Uterus (tissue), 4 donors: ENCODE data around the gene NCAM1. TPM values are rescaled to one million over a fixed set of nuclear protein-coding genes. Genes with fewer than 3 reads are reported as not detected.
A peak's percentile ranks its signal among the peaks of the same experiment; 100 is the strongest.

Source experiments
- DNase-seq, 2 donors: peaks; one replicate each; pipeline ENCODE4 v3.0.0-alpha.2; 2019 to 2020
- H3K27ac ChIP-seq, 2 donors: fragments of 200-600 bp; sonication (generic); 1 replicate in 1 of 2; 2 replicates in 1 of 2; pipeline ENCODE4 v1.5.1; 2016 to 2018
- H3K27me3 ChIP-seq, 2 donors: fragments of 200-600 bp; sonication (generic); one replicate each; pipeline ENCODE4 v1.5.1; 2018 to 2019; ENCODE audit warnings: control low read depth in 1 of 2
- H3K36me3 ChIP-seq, 2 donors: fragments of 200-600 bp; sonication (generic); one replicate each; pipeline ENCODE4 v1.5.1; 2019; ENCODE audit warnings: control low read depth in 1 of 2
- H3K4me1 ChIP-seq, 2 donors: fragments of 200-600 bp; sonication (generic); one replicate each; pipeline ENCODE4 v1.5.1; 2018 to 2019; ENCODE audit warnings: control low read depth in 1 of 2
- H3K4me3 ChIP-seq, 2 donors: fragments of 200-600 bp; sonication (generic); 1 replicate in 1 of 2; 2 replicates in 1 of 2; pipeline ENCODE4 v1.5.1; 2018 to 2019; ENCODE audit warnings: mild to moderate bottlenecking in 1 of 2
- H3K9me3 ChIP-seq, 2 donors: fragments of 200-600 bp; sonication (generic); one replicate each; pipeline ENCODE4 v1.5.1; 2019; ENCODE audit warnings: control low read depth in 1 of 2
- CTCF ChIP-seq, 4 experiments: fragments of 200-600 bp in 2 of 4; fragments of 450-650 bp in 2 of 4; sonication (generic) in 2 of 4; IDR thresholded peaks; one replicate each; pipeline ENCODE4 v1.5.1; 2016 to 2019; ENCODE audit warnings: antibody characterized with exemption in 4 of 4, mild to moderate bottlenecking in 2 of 4, moderate library complexity in 1 of 4
- POLR2A ChIP-seq, 2 donors: fragments of 450-650 bp; IDR thresholded peaks; one replicate each; pipeline ENCODE4 v1.6.1; 2016; ENCODE audit warnings: antibody characterized with exemption in 2 of 2, mild to moderate bottlenecking in 1 of 2, moderate library complexity in 1 of 2
- intact Hi-C: fragments of 100-400 bp; cut with DNase I; formaldehyde crosslinking; loops from one replicate; pipeline ENCODE4 v1.15.1; 2023; ENCODE audit warnings: low total_unique reads
- total RNA-seq, 4 donors: library from RNA; depleted of rRNA in 3 of 4; stranded (reverse); fragments of >200 nt in 3 of 4; gene quantifications; one replicate each; pipeline versions ENCODE4 v1.1.0 to v1.2.4, GENCODE V29; 2014 to 2023
- donor health status: DM: yes; HTN: yes; CAD: no.

Gene NCAM1
- total RNA-seq, 4 donors from 2014 or later = 54.4 to 210 (median 171) TPM

- no peaks in the 10 kb centered on the region for H3K27me3 ChIP-seq
- DNase-seq = no peak
- no peak overlapping the region for H3K4me3 ChIP-seq
- no peak for TF ChIP-seq POLR2A (IDR thresholded peaks at IDR 0.05)
- no peak for TF ChIP-seq CTCF (IDR thresholded peaks at IDR 0.05)
- no peaks in the 10 kb centered on the region for H3K4me1 ChIP-seq
- intact Hi-C loops = no loop called here
- no peaks in the 10 kb centered on the region for H3K36me3 ChIP-seq
- no peaks in the 10 kb centered on the region for H3K9me3 ChIP-seq
- no peak overlapping the region for H3K27ac ChIP-seq
Observed at GRCh38 chr11:112968941-112969713, 7.9 kb downstream of the NCAM1 start.

- no peak overlapping the region for H3K27ac ChIP-seq
- no peak for DNase-seq
- intact Hi-C loops = no loop called here
- H3K9me3 ChIP-seq = no peaks in the 10 kb centered on the region
- H3K4me3 ChIP-seq = no peak overlapping the region
- no peaks in the 10 kb centered on the region for H3K36me3 ChIP-seq
- TF ChIP-seq CTCF (IDR thresholded peaks at IDR 0.05) (no peak), POLR2A (IDR thresholded peaks at IDR 0.05) (no peak)
- no peaks in the 10 kb centered on the region for H3K4me1 ChIP-seq
- no peaks in the 10 kb centered on the region for H3K27me3 ChIP-seq
Observed at GRCh38 chr11:112971195-112971594, 10.0 kb downstream of the NCAM1 start.

- TF ChIP-seq CTCF (IDR thresholded peaks at IDR 0.05) (no peak), POLR2A (IDR thresholded peaks at IDR 0.05) (no peak)
- intact Hi-C loops = no loop called here
- H3K27ac ChIP-seq = no peak overlapping the region
- no peaks in the 10 kb centered on the region for H3K4me1 ChIP-seq
- no peak overlapping the region for H3K4me3 ChIP-seq
- no peaks in the 10 kb centered on the region for H3K27me3 ChIP-seq
- H3K36me3 ChIP-seq = no peaks in the 10 kb centered on the region
- DNase-seq = no peak
- no peaks in the 10 kb centered on the region for H3K9me3 ChIP-seq
Observed at GRCh38 chr11:112971827-112972226, 10.6 kb downstream of the NCAM1 start.

- H3K4me1 ChIP-seq = no peaks in the 10 kb centered on the region
- H3K27me3 ChIP-seq = no peaks in the 10 kb centered on the region
- H3K4me3 ChIP-seq = no peak overlapping the region
- intact Hi-C loops = no loop called here
- H3K36me3 ChIP-seq = no peaks in the 10 kb centered on the region
- H3K9me3 ChIP-seq = no peaks in the 10 kb centered on the region
- H3K27ac ChIP-seq = no peak overlapping the region
- TF ChIP-seq CTCF (IDR thresholded peaks at IDR 0.05) (no peak), POLR2A (IDR thresholded peaks at IDR 0.05) (no peak)
- no peak for DNase-seq
Observed at GRCh38 chr11:112972399-112973145, 11.4 kb downstream of the NCAM1 start.

GRCh38 chr11:112975051-112975450 is 13.8 kb downstream of the NCAM1 start:
- intact Hi-C loops = no loop called here
- DNase-seq = no peak
- H3K36me3 ChIP-seq = no peaks in the 10 kb centered on the region

More at GRCh38 chr11:112975051-112975450, 13.8 kb downstream of the NCAM1 start:
- no peaks in the 10 kb centered on the region for H3K27me3 ChIP-seq
- H3K4me1 ChIP-seq = no peaks in the 10 kb centered on the region
- H3K27ac ChIP-seq = peak overlapping the region; percentile 12 to 25
- H3K4me3 ChIP-seq = no peak overlapping the region
- H3K9me3 ChIP-seq = no peaks in the 10 kb centered on the region
- TF ChIP-seq CTCF (IDR thresholded peaks at IDR 0.05) (no peak), POLR2A (IDR thresholded peaks at IDR 0.05) (no peak)
